Ascending aorta (tissue), 2 donors: ENCODE data around the gene CMIP. TPM values are rescaled to one million over a fixed set of nuclear protein-coding genes. Genes with fewer than 3 reads are reported as not detected.
A peak's percentile ranks its signal among the peaks of the same experiment; 100 is the strongest.

ENCODE experiments used
- DNase-seq, 2 donors: peaks; one replicate each; pipeline ENCODE4 v3.0.0-alpha.2; 2019; ENCODE audit warnings: low spot score in 2 of 2
- H3K27ac ChIP-seq, 2 donors: fragments of 200-600 bp; sonication (generic); one replicate each; pipeline ENCODE4 v1.5.1; 2016 to 2017; ENCODE audit warnings: mild to moderate bottlenecking in 1 of 2
- H3K27me3 ChIP-seq: fragments of 200-600 bp; sonication (generic); one replicate; pipeline ENCODE4 v1.5.1; 2017
- H3K36me3 ChIP-seq, 2 donors: fragments of 200-600 bp; sonication (generic); one replicate each; pipeline ENCODE4 v1.5.1; 2016
- H3K4me1 ChIP-seq, 2 donors: fragments of 200-600 bp; sonication (generic); one replicate each; pipeline ENCODE4 v1.5.1; 2016 to 2017; ENCODE audit warnings: mild to moderate bottlenecking in 1 of 2
- H3K4me3 ChIP-seq, 2 donors: fragments of 200-600 bp; sonication (generic); one replicate each; pipeline ENCODE4 v1.5.1; 2016 to 2017; ENCODE audit warnings: mild to moderate bottlenecking in 1 of 2
- H3K9me3 ChIP-seq, 2 donors: fragments of 200-600 bp; sonication (generic); one replicate each; pipeline ENCODE4 v1.5.1; 2016
- CTCF ChIP-seq, 3 experiments: fragments of 200-600 bp in 2 of 3; fragments of 450-650 bp in 1 of 3; sonication (generic) in 2 of 3; IDR thresholded peaks; one replicate each; pipeline ENCODE4 v1.5.1; 2016 to 2019; ENCODE audit warnings: antibody characterized with exemption in 3 of 3, mild to moderate bottlenecking in 1 of 3, moderate library complexity in 1 of 3
- intact Hi-C: fragments of 100-400 bp; cut with DNase I; formaldehyde crosslinking; loops from one replicate; pipeline ENCODE4 v1.15.1; 2023
- total RNA-seq: library from RNA; depleted of rRNA; stranded (reverse); fragments of >200 nt; gene quantifications from one replicate; pipeline ENCODE4 v1.1.0, GENCODE V29; 2016

Gene CMIP
- total RNA-seq, 1 donor from 2014 or later: 110 TPM

GRCh38 chr16:81449241-81449640 lies 4.6 kb downstream of the CMIP start:
- no peak for TF ChIP-seq CTCF (IDR thresholded peaks at IDR 0.05)
- Histone ChIP-seq H3K27ac (no peak overlapping the region), H3K4me3 (no peak overlapping the region), H3K27me3 (no peaks in the 10 kb centered on the region), H3K9me3 (no peaks in the 10 kb centered on the region), H3K36me3 (no peaks in the 10 kb centered on the region), H3K4me1 (peaks cover 0 to 2% of the 10 kb centered on the region in 2 donors)
- no peak for DNase-seq
- intact Hi-C loops: loop anchor here (5.0 to 10.0 kb wide), 3 partner anchors 163 to 514 kb away; partner anchors contain the start of genes CENPN and CMC2

- no peak for TF ChIP-seq CTCF (IDR thresholded peaks at IDR 0.05)
- H3K4me3 ChIP-seq: no peak overlapping the region
- H3K4me1 ChIP-seq: peaks cover 0 to 2% of the 10 kb centered on the region in 2 donors
- no peaks in the 10 kb centered on the region for H3K36me3 ChIP-seq
- H3K27me3 ChIP-seq: no peaks in the 10 kb centered on the region
- H3K27ac ChIP-seq: no peak overlapping the region
- intact Hi-C loops: loop anchor here (5.0 to 10.0 kb wide), 3 partner anchors 162 to 515 kb away; partner anchors contain the start of genes CENPN and CMC2
- DNase-seq: no peak
- no peaks in the 10 kb centered on the region for H3K9me3 ChIP-seq
Observed at GRCh38 chr16:81449899-81450608, 5.4 kb downstream of the CMIP start.

- Histone ChIP-seq H3K4me3 (no peak overlapping the region), H3K36me3 (no peaks in the 10 kb centered on the region), H3K4me1 (peaks cover 0 to 2% of the 10 kb centered on the region in 2 donors), H3K9me3 (no peaks in the 10 kb centered on the region), H3K27ac (no peak overlapping the region), H3K27me3 (no peaks in the 10 kb centered on the region)
- no peak for TF ChIP-seq CTCF (IDR thresholded peaks at IDR 0.05)
- no peak for DNase-seq
- intact Hi-C loops: no loop called here
Observed at GRCh38 chr16:81450783-81451491, 6.3 kb downstream of the CMIP start.

GRCh38 chr16:81451753-81452680 lies 7.4 kb downstream of the CMIP start:
- no peak overlapping the region for H3K4me3 ChIP-seq
- DNase-seq: peak in 1 of 2 donors; percentile 79
- no peak overlapping the region for H3K27ac ChIP-seq
- H3K27me3 ChIP-seq: no peaks in the 10 kb centered on the region
- no peaks in the 10 kb centered on the region for H3K4me1 ChIP-seq
- no peaks in the 10 kb centered on the region for H3K9me3 ChIP-seq
- intact Hi-C loops: no loop called here
- TF ChIP-seq CTCF (IDR thresholded peaks at IDR 0.05): no peak
- H3K36me3 ChIP-seq: no peaks in the 10 kb centered on the region

- no peaks in the 10 kb centered on the region for H3K9me3 ChIP-seq
- no peaks in the 10 kb centered on the region for H3K27me3 ChIP-seq
- no peak for DNase-seq
- no peaks in the 10 kb centered on the region for H3K4me1 ChIP-seq
- H3K27ac ChIP-seq: no peak overlapping the region
- no peak overlapping the region for H3K4me3 ChIP-seq
- H3K36me3 ChIP-seq: no peaks in the 10 kb centered on the region
- intact Hi-C loops: no loop called here
- no peak for TF ChIP-seq CTCF (IDR thresholded peaks at IDR 0.05)
Observed at GRCh38 chr16:81453091-81453728, 8.6 kb downstream of the CMIP start.
